ENCODE data around the gene RRP12.
A peak's percentile ranks its signal among the peaks of the same experiment; 100 is the strongest.

Gene RRP12

DNA sequence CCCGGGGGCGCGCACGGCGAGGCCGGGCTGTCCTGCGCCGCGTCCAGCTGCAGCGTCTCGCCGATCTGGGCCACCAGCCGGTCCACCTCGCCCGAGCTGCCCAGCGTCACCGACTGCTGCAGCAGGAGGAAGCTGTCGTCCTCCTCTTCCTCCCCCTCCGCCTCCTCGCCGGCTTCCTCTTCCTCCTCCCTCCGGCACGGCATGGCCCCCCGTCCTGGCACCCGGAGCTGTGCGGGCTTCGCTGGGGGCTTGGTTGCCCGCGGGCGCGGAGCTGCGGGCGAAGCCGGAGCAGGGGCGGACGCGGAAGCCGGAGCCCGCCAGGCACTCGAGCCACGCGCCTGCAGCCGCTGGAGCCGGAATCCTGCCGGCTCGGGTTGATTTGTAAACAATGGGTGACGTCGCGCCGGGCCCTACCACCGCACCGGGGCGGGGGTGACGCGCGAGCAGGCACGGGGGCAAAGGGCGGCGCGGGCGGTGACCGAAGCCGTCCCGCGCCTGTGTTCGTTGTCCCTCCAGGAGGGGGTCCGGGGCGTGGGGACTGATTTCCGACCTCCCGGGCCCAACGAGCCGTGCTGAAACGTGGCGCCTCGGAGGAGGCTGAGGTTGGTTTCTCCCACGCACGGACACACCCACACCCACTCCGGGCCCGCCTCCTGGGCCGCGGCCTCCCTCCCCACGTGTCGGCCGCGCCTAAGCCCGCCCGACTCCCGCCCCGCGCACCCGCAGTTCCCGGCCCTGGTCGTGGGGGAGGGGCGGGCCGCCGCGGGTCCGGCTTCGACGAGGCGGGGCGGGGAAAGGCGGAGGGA is 66.6 kb downstream of the RRP12 start, which contains the start of gene FRAT2:
Gene FRAT2, minus strand, starts transcription at position 360 of the 806 bp plus-strand sequence. Its CDS starts 157 bp downstream, at position 203.
- peak; percentile 100 for DNase-seq

DNA sequence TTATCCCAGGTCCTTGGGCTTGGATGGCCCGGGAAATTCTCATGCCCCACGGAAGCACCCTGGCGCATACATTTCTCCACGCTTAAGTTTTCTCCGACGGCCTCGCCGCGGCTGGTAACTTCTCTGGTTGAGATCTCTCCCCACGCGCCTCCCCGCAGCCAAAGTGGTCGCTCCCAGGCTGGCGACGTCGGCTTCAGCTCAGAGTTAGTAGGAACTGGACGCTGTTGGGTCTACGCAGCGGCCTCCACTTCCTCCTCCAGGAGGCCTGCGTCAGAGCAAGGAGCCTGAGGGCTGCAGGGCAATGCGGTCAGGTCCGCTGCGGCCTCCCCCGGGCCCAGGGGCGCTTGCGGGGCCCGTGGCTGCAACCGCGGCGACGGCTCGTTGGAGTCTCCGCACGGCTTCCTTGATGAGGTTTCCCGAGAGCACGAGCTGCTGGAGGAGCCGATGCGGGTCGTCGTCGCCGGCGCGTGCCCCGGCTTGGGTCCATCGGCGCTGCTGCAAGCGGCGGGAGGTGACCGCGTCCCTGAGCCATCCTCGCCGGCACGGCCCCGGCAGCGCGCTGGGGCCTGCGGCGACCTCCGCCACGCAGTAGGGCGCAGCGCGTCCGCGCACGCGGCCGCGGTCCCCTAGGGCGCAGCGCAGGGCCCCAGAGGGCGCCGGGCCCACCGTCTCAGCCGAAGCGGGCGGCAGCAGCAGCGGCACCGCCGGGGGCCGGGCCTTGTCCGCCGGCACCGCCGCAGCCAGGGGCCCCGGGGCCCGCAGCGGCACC is 67.4 kb downstream of the RRP12 start:
- peak; percentile 82 for DNase-seq

DNA sequence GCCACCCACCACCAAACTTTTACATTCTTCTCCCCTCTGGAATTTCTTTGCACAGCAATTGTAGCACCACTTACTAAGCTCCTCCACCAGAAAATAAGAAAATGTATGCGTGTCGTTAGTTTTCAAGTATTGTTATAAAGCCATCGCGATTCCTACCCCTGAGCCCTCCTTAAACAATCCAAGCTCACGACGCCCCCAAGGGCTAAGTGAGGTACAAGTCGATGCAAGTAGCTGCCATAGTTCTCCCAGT is 67.9 kb downstream of the RRP12 start:
- peak; percentile 75 for DNase-seq

- peak; percentile 75 for DNase-seq
Measured at GRCh38 chr10:97332591-97333350, 68.4 kb downstream of the RRP12 start.

DNA sequence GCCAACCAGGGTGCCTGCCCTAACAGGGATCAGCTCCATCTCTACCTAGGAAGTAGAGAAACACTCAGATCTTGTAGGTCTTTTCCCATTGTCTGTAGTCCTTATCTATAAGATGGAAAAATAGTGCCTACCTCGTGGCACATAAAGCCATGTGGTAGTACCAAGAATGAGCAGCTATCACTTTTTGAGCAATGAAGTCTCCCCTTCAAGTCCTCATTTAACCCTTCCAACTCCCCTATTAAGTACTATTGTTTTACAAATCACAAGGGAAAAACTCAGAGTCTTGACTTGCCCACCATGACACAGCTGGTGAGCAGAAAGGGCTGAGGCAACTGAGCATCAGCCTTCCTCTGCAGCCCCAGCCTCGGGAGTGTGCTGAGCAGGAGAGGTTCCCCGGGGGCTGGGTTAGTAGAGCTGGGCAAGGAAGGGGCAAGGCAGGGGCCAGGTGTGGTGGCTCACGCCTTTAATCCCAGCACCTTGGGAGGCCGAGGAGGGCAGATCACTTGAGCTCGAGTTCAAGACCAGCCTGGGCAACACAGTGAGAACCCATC is 69.9 kb downstream of the RRP12 start:
- no peak for DNase-seq

DNA sequence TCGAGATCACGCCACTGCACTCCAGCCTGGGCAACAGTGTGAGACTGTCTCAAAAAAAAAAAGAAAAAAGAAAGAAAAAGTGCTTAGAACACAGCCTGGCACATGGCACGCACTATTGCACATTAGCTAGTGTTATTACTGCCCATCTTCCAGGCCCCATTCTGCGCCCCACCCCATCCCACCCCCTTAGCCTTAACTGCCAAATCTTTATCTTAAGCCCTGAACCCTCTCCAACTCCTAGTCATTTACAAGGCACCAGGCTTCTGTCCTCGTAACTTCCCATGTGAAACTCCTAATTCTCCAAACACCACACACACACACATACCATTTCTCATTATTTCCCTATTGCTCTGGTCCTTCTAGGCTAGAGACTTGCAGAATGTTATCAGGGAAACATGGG is 71.4 kb downstream of the RRP12 start:
- DNase-seq = no peak

GRCh38 chr10:97328646-97329453 is 72.3 kb downstream of the RRP12 start:
- no peak for DNase-seq

- DNase-seq = no peak
Measured at GRCh38 chr10:97327348-97328294, 73.5 kb downstream of the RRP12 start.

DNA sequence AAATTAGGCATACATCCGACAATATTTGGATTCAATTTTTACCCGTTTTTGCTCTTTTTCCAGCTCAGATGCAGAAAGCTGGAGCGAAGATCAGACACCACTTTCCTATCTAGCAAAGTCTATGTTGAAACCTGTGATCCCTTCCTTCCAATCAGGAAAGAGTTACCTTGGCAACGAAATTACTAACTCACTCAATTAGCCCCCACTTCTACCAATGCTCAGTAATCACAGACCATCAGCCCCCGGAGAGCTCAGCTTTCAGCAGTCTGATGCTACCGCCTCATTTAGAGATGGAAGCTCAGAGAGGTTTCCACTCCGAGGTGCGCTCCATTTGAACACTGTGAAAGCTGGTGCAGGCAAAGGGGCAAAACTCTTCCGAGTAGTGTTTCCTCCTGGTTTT is 75.4 kb downstream of the RRP12 start:
- no peak for DNase-seq

DNA sequence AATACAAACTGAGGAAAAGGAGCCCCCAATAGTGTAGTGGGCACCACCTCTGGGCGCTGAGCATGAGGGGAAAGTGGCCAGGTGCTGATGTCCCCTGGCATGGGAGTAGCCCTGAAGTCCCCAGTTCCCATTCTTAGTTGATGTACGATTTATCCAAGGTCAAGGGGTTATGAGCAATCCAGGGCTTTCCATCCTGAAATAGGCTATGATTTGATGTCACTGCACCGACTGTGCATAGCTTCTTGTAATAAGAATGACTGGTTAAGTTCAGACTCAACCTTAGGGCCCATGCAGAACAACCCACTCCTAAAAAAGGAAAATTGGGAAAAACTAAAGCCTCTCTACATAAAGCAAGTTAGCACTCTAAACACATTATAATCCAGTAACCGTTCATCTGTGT is 77.6 kb downstream of the RRP12 start:
- no peak for DNase-seq

DNA sequence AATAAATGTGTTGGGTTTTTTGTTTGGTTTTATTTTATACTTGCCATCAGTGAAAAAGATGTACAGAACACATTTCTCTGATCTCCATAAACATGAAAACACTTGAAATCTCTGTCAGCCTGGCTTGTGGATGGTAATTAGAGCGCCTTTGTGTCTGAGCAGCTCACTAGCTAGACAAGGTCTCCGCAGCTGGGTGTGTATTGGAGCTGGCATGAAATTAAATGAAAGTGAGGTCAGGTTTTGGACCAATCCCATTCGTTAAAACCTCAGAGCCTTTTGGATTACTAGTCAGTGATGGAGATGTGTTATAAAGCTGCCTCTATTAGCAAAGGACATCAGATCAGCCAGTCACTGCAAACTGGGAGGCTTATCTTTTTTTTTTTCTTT is 79.3 kb downstream of the RRP12 start:
- no peak for DNase-seq

- peak; percentile 64 for DNase-seq
Measured at GRCh38 chr10:97321032-97321803, 79.9 kb downstream of the RRP12 start.

DNA sequence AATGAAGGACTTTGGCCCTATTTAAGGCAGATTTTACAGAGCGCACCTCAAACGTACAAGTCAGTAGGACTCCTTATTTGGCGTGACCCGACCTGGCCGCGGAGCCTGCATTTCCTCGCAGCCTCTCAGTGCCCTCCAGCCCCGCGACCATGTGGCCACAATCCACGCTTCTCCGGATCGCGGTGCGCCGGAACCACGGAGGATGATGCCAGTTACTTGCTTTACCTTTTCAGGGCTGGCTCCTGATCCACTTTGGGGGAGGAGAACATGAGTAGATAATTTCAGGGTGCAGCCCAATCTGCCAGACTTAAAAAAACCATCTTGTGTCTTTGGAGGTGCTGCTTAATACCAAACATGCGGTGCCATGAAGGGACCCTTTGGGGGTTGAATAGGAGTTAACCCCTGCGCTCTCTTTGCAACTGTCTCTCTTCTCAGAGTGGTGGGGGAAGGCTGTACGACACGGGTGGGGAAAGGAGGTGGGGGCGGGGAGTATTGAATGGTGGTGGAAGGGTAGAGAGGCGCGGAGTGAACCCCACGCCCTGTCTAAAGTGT is 80.6 kb downstream of the RRP12 start:
- no peak for DNase-seq

GRCh38 chr10:97319671-97320479 is 81.3 kb downstream of the RRP12 start:
- peak; percentile 84 for DNase-seq

- peak; percentile 98 for DNase-seq
Measured at GRCh38 chr10:97318772-97319651, 82.1 kb downstream of the RRP12 start, which contains the start of gene FRAT1. FRAT1 (plus strand) TSS chr10:97319271; CDS start chr10:97319454, 183 bp downstream.

- DNase-seq = no peak
Measured at GRCh38 chr10:97314671-97315070, 86.5 kb downstream of the RRP12 start.

GRCh38 chr10:97312897-97313296 is 88.2 kb downstream of the RRP12 start:
- no peak for DNase-seq
